ENCODE data around the gene CTBP1. TPM values are rescaled to one million over a fixed set of nuclear protein-coding genes. Genes with fewer than 3 reads are reported as not detected.

Gene CTBP1
- total and polyA plus RNA-seq, 2 experiments from 2014 or later = 74.0 to 192 TPM

DNA sequence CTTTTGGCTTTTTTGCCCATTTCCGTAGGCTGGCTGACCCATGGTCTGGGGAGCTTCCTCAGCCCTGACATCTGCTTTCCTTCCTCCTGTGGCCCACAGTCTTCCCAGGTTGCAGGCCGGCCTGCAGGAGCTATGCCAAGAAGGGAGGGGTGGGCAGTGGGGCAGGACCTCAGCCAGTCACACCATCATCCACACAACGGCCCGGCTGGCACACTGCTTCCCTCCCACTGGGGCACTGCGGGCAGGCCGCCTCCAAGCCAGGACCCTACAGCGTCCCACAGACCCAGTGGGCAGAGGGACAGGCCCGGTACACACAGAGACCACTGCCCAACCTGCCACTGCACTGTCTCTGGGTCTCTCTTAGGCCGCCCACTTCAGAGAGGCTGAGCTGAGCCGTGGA, 38.0 kb downstream of the CTBP1 start (continued):
- TF ChIP-seq EZH2phosphoT487 (IDR thresholded peaks at IDR 0.05; ENCODE audit: unreplicated experiment) (no peak), EZH2 (IDR thresholded peaks at IDR 0.05; ENCODE audit: low read depth, unreplicated experiment) (no peak), JUNB (IDR thresholded peaks at IDR 0.05; ENCODE audit: unreplicated experiment) (no peak), STAT1 (IDR thresholded peaks at IDR 0.05; ENCODE audit: unreplicated experiment) (no peak), NANOG (IDR thresholded peaks at IDR 0.05; ENCODE audit: borderline replicate concordance) (no peak)
- TF ChIP-seq, protein P1, sequence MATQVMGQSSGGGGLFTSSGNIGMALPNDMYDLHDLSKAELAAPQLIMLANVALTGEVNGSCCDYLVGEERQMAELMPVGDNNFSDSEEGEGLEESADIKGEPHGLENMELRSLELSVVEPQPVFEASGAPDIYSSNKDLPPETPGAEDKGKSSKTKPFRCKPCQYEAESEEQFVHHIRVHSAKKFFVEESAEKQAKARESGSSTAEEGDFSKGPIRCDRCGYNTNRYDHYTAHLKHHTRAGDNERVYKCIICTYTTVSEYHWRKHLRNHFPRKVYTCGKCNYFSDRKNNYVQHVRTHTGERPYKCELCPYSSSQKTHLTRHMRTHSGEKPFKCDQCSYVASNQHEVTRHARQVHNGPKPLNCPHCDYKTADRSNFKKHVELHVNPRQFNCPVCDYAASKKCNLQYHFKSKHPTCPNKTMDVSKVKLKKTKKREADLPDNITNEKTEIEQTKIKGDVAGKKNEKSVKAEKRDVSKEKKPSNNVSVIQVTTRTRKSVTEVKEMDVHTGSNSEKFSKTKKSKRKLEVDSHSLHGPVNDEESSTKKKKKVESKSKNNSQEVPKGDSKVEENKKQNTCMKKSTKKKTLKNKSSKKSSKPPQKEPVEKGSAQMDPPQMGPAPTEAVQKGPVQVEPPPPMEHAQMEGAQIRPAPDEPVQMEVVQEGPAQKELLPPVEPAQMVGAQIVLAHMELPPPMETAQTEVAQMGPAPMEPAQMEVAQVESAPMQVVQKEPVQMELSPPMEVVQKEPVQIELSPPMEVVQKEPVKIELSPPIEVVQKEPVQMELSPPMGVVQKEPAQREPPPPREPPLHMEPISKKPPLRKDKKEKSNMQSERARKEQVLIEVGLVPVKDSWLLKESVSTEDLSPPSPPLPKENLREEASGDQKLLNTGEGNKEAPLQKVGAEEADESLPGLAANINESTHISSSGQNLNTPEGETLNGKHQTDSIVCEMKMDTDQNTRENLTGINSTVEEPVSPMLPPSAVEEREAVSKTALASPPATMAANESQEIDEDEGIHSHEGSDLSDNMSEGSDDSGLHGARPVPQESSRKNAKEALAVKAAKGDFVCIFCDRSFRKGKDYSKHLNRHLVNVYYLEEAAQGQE (IDR thresholded peaks at IDR 0.05; ENCODE audit: unreplicated experiment) = no peak

DNA sequence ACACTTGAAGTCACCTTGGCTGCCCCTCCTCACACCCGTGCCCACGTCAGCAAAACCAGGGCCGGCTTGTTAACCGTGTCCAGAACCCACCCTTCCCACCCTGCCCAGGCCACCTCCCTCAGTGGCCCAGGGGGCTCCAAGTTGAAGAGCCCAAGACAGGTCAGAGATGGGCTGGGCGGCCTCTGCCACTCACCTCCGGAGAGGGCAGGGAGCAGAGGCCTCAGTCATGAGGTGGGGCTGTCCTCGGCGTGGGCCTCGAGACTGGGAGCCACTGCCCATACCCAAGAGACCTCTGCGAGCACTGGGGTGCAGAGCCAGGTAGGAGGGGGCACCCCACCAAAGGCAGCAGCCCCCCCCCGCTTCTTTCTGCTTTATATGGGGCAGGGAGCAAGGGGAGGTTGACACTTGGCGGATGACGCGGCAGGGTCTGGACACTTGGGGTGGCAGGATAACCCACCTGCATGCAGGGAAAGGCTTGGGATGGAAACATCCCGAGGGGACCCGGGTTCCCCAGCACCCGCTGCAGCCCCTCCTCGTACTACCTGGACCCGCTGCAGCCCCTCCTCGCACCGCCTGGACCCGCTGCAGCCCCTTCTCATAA, 38.6 kb downstream of the CTBP1 start:
- no peak overlapping the region for H3K4me2 ChIP-seq
- 0 out of 2 replicates have a peak, but pooled peaks cover 5% of the 10 kb centered on the region for H4K20me1 ChIP-seq (replicated peaks; ENCODE audit: insufficient read depth)
- ATAC-seq = no peak
- Mint-ChIP-seq H3K27ac (no peak overlapping the region), H3K9me3 (no peaks in the 10 kb centered on the region), H3K4me3 (no peak overlapping the region), H3K27me3 (ENCODE audit: insufficient read depth, low read depth, poor library complexity) (peaks cover 2% of the 10 kb centered on the region), H3K4me1 (no peaks in the 10 kb centered on the region; the same call in 2 of the 3 replicates), H3K36me3 (ENCODE audit: low read depth) (peaks cover 11% of the 10 kb centered on the region)
- H3F3A ChIP-seq (replicated peaks; ENCODE audit: low read depth) = no peaks in the 10 kb centered on the region
- H3K79me2 ChIP-seq (replicated peaks; ENCODE audit: insufficient read depth) = no peaks in the 10 kb centered on the region
- no peaks in the 10 kb centered on the region for H3K36me3 ChIP-seq (ENCODE audit: insufficient read depth)
- no peak overlapping the region for H3K27ac ChIP-seq (ENCODE audit: low read depth)
- H3K27me3 ChIP-seq (ENCODE audit: insufficient read depth) = no peaks in the 10 kb centered on the region
- H3K9me2 ChIP-seq (ENCODE audit: insufficient read depth) = no peaks in the 10 kb centered on the region
- no peak overlapping the region for H2AFZ ChIP-seq
- no peaks in the 10 kb centered on the region for H3K4me1 ChIP-seq (ENCODE audit: insufficient read depth)
- no peak for DNase-seq (ENCODE audit: low spot score)
- H3K4me3 ChIP-seq = no peak overlapping the region
- TF ChIP-seq, protein P1 (IDR thresholded peaks at IDR 0.05; ENCODE audit: unreplicated experiment) = no peak
- TF ChIP-seq EZH2 (IDR thresholded peaks at IDR 0.05; ENCODE audit: low read depth, unreplicated experiment) (no peak), POLR2AphosphoS5 (IDR thresholded peaks at IDR 0.05; ENCODE audit: low read depth) (no peak), EZH2phosphoT487 (IDR thresholded peaks at IDR 0.05; ENCODE audit: unreplicated experiment) (no peak)
- TF ChIP-seq, protein P2, sequence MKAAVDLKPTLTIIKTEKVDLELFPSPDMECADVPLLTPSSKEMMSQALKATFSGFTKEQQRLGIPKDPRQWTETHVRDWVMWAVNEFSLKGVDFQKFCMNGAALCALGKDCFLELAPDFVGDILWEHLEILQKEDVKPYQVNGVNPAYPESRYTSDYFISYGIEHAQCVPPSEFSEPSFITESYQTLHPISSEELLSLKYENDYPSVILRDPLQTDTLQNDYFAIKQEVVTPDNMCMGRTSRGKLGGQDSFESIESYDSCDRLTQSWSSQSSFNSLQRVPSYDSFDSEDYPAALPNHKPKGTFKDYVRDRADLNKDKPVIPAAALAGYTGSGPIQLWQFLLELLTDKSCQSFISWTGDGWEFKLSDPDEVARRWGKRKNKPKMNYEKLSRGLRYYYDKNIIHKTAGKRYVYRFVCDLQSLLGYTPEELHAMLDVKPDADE (IDR thresholded peaks at IDR 0.05) = no peak
- TF ChIP-seq, protein P3, sequence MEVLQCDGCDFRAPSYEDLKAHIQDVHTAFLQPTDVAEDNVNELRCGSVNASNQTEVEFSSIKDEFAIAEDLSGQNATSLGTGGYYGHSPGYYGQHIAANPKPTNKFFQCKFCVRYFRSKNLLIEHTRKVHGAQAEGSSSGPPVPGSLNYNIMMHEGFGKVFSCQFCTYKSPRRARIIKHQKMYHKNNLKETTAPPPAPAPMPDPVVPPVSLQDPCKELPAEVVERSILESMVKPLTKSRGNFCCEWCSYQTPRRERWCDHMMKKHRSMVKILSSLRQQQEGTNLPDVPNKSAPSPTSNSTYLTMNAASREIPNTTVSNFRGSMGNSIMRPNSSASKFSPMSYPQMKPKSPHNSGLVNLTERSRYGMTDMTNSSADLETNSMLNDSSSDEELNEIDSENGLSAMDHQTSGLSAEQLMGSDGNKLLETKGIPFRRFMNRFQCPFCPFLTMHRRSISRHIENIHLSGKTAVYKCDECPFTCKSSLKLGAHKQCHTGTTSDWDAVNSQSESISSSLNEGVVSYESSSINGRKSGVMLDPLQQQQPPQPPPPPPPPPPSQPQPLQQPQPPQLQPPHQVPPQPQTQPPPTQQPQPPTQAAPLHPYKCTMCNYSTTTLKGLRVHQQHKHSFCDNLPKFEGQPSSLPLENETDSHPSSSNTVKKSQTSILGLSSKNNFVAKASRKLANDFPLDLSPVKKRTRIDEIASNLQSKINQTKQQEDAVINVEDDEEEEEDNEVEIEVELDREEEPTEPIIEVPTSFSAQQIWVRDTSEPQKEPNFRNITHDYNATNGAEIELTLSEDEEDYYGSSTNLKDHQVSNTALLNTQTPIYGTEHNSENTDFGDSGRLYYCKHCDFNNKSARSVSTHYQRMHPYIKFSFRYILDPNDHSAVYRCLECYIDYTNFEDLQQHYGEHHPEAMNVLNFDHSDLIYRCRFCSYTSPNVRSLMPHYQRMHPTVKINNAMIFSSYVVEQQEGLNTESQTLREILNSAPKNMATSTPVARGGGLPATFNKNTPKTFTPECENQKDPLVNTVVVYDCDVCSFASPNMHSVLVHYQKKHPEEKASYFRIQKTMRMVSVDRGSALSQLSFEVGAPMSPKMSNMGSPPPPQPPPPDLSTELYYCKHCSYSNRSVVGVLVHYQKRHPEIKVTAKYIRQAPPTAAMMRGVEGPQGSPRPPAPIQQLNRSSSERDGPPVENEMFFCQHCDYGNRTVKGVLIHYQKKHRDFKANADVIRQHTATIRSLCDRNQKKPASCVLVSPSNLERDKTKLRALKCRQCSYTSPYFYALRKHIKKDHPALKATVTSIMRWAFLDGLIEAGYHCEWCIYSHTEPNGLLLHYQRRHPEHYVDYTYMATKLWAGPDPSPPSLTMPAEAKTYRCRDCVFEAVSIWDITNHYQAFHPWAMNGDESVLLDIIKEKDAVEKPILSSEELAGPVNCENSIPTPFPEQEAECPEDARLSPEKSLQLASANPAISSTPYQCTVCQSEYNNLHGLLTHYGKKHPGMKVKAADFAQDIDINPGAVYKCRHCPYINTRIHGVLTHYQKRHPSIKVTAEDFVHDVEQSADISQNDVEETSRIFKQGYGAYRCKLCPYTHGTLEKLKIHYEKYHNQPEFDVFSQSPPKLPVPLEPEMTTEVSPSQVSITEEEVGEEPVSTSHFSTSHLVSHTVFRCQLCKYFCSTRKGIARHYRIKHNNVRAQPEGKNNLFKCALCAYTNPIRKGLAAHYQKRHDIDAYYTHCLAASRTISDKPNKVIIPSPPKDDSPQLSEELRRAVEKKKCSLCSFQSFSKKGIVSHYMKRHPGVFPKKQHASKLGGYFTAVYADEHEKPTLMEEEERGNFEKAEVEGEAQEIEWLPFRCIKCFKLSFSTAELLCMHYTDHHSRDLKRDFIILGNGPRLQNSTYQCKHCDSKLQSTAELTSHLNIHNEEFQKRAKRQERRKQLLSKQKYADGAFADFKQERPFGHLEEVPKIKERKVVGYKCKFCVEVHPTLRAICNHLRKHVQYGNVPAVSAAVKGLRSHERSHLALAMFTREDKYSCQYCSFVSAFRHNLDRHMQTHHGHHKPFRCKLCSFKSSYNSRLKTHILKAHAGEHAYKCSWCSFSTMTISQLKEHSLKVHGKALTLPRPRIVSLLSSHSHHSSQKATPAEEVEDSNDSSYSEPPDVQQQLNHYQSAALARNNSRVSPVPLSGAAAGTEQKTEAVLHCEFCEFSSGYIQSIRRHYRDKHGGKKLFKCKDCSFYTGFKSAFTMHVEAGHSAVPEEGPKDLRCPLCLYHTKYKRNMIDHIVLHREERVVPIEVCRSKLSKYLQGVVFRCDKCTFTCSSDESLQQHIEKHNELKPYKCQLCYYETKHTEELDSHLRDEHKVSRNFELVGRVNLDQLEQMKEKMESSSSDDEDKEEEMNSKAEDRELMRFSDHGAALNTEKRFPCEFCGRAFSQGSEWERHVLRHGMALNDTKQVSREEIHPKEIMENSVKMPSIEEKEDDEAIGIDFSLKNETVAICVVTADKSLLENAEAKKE (CRISPR knock-in tag; IDR thresholded peaks at IDR 0.05) = no peak

All from GM23338 (cell line).